ENCODE data around the gene DCST1. TPM values are rescaled to one million over a fixed set of nuclear protein-coding genes. Genes with fewer than 3 reads are reported as not detected.

DCST1 gene
- total RNA-seq, 1 experiment from 2014 or later: not detected

DNA sequence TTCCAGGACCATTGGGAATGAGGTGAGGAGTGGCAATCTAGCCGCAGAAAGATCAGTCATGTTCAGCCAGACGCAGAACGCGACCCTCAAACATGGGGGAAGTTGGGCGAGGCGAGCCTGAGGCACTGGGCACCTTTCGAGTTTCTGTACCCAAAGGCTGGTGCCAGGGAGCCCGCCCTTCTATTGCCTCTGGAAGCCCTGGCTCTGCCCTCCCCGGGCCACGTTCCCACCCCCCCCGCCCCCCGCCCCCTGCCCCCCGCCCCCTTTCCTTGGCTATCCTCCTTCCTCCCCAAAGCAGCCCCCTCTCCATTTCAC is 33.3 kb upstream of the DCST1 start:
- DNase-seq (ENCODE audit: low spot score): no peak
- TF ChIP-seq EZH2 (IDR thresholded peaks at IDR 0.05; ENCODE audit: borderline replicate concordance, low read depth, low read length, poor library complexity, severe bottlenecking): no peak
- H3K27me3 ChIP-seq (replicated peaks; ENCODE audit: insufficient read depth, low read depth, low read length, poor library complexity): no peaks in the 10 kb centered on the region
- ChIA-PET CTCF (interaction anchor here (0.6 to 1.1 kb wide), 2 partner anchors 44 to 50 kb away, joined by 3 to 10 read pairs; partner anchors contain the start of gene ADAM15), POLR2A (ENCODE audit: low non-redundant PET) (no interaction called here)
- no TSS peak for BruUV-seq (replicated peaks)
- intact Hi-C loops (cut with micrococcal nuclease; ENCODE audit: unreplicated experiment): loop anchor here (5.0 kb wide), 2 partner anchors 82 to 443 kb away; partner anchors contain the start of gene UBE2Q1
- H3K27ac ChIP-seq (ENCODE audit: low read depth, low read length, poor library complexity, severe bottlenecking): peak overlapping the region; percentile 94
- H3K9me3 ChIP-seq (ENCODE audit: low read depth, low read length, poor library complexity, severe bottlenecking): no peaks in the 10 kb centered on the region
- peaks cover 18% of the 10 kb centered on the region for H3K4me1 ChIP-seq (ENCODE audit: insufficient read depth, low read length, poor library complexity, severe bottlenecking)
- H3K36me3 ChIP-seq (ENCODE audit: insufficient read depth, low read length, poor library complexity, severe bottlenecking): no peaks in the 10 kb centered on the region
- peak overlapping the region; percentile 85 for H3K4me3 ChIP-seq (ENCODE audit: low read depth, low read length, poor library complexity, severe bottlenecking)

DNA sequence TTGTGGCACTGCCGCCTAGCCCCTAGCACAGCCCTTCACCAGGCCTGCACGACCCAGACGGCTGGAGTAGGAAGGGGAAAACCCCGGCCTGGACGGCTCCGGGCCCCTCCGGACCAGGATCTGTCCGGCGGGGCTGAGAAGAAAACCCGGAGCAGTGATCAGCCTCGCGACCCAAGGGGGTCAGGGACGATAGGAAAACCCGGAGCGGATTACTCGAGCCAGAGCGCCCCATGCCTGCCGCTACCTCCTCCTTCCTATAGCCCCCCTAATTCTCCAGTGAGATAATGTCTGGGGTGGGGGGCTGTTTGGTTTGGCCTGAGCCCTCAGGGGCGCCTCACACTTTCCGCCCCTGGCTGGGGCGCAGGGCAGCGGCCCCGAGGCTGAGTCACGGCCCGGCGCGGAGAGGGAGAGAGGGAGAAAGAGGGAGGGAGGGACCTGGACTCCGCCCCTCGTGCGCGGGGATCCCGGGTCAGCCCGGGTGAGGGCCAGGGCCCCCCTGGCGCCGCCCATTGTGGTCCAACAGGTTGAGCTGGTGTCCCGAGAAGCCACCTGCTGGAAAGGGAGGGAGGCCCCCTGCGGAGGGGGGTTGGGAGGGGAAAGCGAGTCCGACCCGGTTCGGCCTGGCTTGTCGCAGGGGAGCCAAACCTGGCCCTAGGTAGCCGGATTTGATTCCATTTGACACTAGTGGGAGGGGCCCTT is 32.7 kb upstream of the DCST1 start:
- H3K4me3 ChIP-seq (ENCODE audit: low read depth, low read length, poor library complexity, severe bottlenecking): peak overlapping the region; percentile 85
- POLR2A ChIA-PET (ENCODE audit: low non-redundant PET): no interaction called here
- intact Hi-C loops (cut with micrococcal nuclease; ENCODE audit: unreplicated experiment): loop anchor here (5.0 kb wide), 2 partner anchors 81 to 444 kb away; partner anchors contain the start of gene UBE2Q1
- peak overlapping the region; percentile 94 for H3K27ac ChIP-seq (ENCODE audit: low read depth, low read length, poor library complexity, severe bottlenecking)
- no peaks in the 10 kb centered on the region for H3K9me3 ChIP-seq (ENCODE audit: low read depth, low read length, poor library complexity, severe bottlenecking)
- no peaks in the 10 kb centered on the region for H3K36me3 ChIP-seq (ENCODE audit: insufficient read depth, low read length, poor library complexity, severe bottlenecking)
- no peak for TF ChIP-seq EZH2 (IDR thresholded peaks at IDR 0.05; ENCODE audit: borderline replicate concordance, low read depth, low read length, poor library complexity, severe bottlenecking)
- TF ChIP-seq, protein P1, sequence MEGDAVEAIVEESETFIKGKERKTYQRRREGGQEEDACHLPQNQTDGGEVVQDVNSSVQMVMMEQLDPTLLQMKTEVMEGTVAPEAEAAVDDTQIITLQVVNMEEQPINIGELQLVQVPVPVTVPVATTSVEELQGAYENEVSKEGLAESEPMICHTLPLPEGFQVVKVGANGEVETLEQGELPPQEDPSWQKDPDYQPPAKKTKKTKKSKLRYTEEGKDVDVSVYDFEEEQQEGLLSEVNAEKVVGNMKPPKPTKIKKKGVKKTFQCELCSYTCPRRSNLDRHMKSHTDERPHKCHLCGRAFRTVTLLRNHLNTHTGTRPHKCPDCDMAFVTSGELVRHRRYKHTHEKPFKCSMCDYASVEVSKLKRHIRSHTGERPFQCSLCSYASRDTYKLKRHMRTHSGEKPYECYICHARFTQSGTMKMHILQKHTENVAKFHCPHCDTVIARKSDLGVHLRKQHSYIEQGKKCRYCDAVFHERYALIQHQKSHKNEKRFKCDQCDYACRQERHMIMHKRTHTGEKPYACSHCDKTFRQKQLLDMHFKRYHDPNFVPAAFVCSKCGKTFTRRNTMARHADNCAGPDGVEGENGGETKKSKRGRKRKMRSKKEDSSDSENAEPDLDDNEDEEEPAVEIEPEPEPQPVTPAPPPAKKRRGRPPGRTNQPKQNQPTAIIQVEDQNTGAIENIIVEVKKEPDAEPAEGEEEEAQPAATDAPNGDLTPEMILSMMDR (conservative IDR thresholded peaks at IDR 0.05; ENCODE audit: low read depth, low read length): 0 out of 2 replicates have a peak, but pooled peaks have one; percentile 7
- H3K4me1 ChIP-seq (ENCODE audit: insufficient read depth, low read length, poor library complexity, severe bottlenecking): peaks cover 20% of the 10 kb centered on the region
- no peaks in the 10 kb centered on the region for H3K27me3 ChIP-seq (replicated peaks; ENCODE audit: insufficient read depth, low read depth, low read length, poor library complexity)
- peak; percentile 92 for DNase-seq (ENCODE audit: low spot score)
- no TSS peak for BruUV-seq (replicated peaks)
- CTCF ChIA-PET: interaction anchor here (0.7 to 1.4 kb wide), 3 partner anchors 16 to 441 kb away, joined by 3 to 7 read pairs (median 3); partner anchors contain the start of gene PBXIP1

DNA sequence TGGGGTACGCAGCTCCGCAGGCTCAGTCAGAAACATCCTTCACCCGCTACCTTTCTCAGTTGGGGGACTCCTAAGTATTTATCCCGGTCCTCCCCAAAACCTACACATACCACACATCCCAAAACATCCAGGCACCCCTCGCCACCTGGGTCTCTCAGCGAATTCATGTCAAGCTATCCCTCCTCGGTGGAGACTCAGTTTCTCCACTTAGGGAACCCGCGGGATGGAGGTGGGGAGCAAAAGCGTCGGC is 32.3 kb upstream of the DCST1 start:
- H3K36me3 ChIP-seq (ENCODE audit: insufficient read depth, low read length, poor library complexity, severe bottlenecking): no peaks in the 10 kb centered on the region
- peak overlapping the region; percentile 85 for H3K4me3 ChIP-seq (ENCODE audit: low read depth, low read length, poor library complexity, severe bottlenecking)
- no TSS peak for BruUV-seq (replicated peaks)
- peak overlapping the region; percentile 94 for H3K27ac ChIP-seq (ENCODE audit: low read depth, low read length, poor library complexity, severe bottlenecking)
- ChIA-PET POLR2A (ENCODE audit: low non-redundant PET) (no interaction called here), CTCF (interaction anchor here (0.7 to 1.4 kb wide), 3 partner anchors 16 to 442 kb away, joined by 3 to 7 read pairs (median 3); partner anchors contain the start of gene PBXIP1)
- H3K4me1 ChIP-seq (ENCODE audit: insufficient read depth, low read length, poor library complexity, severe bottlenecking): peaks cover 20% of the 10 kb centered on the region
- H3K27me3 ChIP-seq (replicated peaks; ENCODE audit: insufficient read depth, low read depth, low read length, poor library complexity): no peaks in the 10 kb centered on the region
- no peaks in the 10 kb centered on the region for H3K9me3 ChIP-seq (ENCODE audit: low read depth, low read length, poor library complexity, severe bottlenecking)
- peak; percentile 79 for DNase-seq (ENCODE audit: low spot score)
- intact Hi-C loops (cut with micrococcal nuclease; ENCODE audit: unreplicated experiment): loop anchor here (5.0 kb wide), 2 partner anchors 81 to 444 kb away; partner anchors contain the start of gene UBE2Q1
- no peak for TF ChIP-seq EZH2 (IDR thresholded peaks at IDR 0.05; ENCODE audit: borderline replicate concordance, low read depth, low read length, poor library complexity, severe bottlenecking)
- TF ChIP-seq, protein P1 (conservative IDR thresholded peaks at IDR 0.05; ENCODE audit: low read depth, low read length): no peak
